ENCODE measurements around the gene SSH3.
A peak's percentile ranks its signal among the peaks of the same experiment; 100 is the strongest.

SSH3 gene

GRCh38 chr11:67276781-67277230, 26.5 kb upstream of the SSH3 start:
- TF ChIP-seq CTCF (IDR thresholded peaks at IDR 0.05): peak; percentile 66
- Histone ChIP-seq H3K4me3 (ENCODE audit: low read depth in 1 of 2, low read length in 1 of 2) (peak overlapping the region; percentile 95 to 97), H3K4me1 (ENCODE audit: control insufficient read depth in 1 of 2, insufficient read depth in 1 of 2, low read depth in 1 of 2, low read length in 1 of 2) (peaks cover 99 to 100% of the 10 kb centered on the region in 2 experiments), H3K27ac (peak overlapping the region; percentile 99), H3K36me3 (peaks cover 44% of the 10 kb centered on the region), H3K27me3 (no peaks in the 10 kb centered on the region), H3K9me3 (no peaks in the 10 kb centered on the region)

- no peaks in the 10 kb centered on the region for H3K27me3 ChIP-seq
- H3K4me1 ChIP-seq (ENCODE audit: control insufficient read depth in 1 of 2, insufficient read depth in 1 of 2, low read depth in 1 of 2, low read length in 1 of 2): peaks cover 99 to 100% of the 10 kb centered on the region in 2 experiments
- peak; percentile 54 for TF ChIP-seq CTCF (IDR thresholded peaks at IDR 0.05)
- H3K36me3 ChIP-seq: peaks cover 48% of the 10 kb centered on the region
- peak overlapping the region; percentile 99 for H3K27ac ChIP-seq
- no peaks in the 10 kb centered on the region for H3K9me3 ChIP-seq
- peak overlapping the region; percentile 95 to 97 for H3K4me3 ChIP-seq (ENCODE audit: low read depth in 1 of 2, low read length in 1 of 2)
Observed at GRCh38 chr11:67277231-67277961, 25.9 kb upstream of the SSH3 start.

GRCh38 chr11:67278135-67278938, 25.0 kb upstream of the SSH3 start:
- Histone ChIP-seq H3K27ac (peak overlapping the region; percentile 99), H3K4me1 (ENCODE audit: control insufficient read depth in 1 of 2, insufficient read depth in 1 of 2, low read depth in 1 of 2, low read length in 1 of 2) (peaks cover 99 to 100% of the 10 kb centered on the region in 2 experiments), H3K36me3 (peaks cover 54% of the 10 kb centered on the region), H3K27me3 (no peaks in the 10 kb centered on the region), H3K9me3 (no peaks in the 10 kb centered on the region), H3K4me3 (ENCODE audit: low read depth in 1 of 2, low read length in 1 of 2) (peak overlapping the region; percentile 95 to 97)
- no peak for TF ChIP-seq CTCF (IDR thresholded peaks at IDR 0.05)

- peak overlapping the region; percentile 99 for H3K27ac ChIP-seq
- H3K9me3 ChIP-seq: no peaks in the 10 kb centered on the region
- H3K4me3 ChIP-seq (ENCODE audit: low read depth in 1 of 2, low read length in 1 of 2): peak overlapping the region; percentile 95 to 97
- peaks cover 59% of the 10 kb centered on the region for H3K36me3 ChIP-seq
- H3K4me1 ChIP-seq (ENCODE audit: control insufficient read depth in 1 of 2, insufficient read depth in 1 of 2, low read depth in 1 of 2, low read length in 1 of 2): peaks cover 99 to 100% of the 10 kb centered on the region in 2 experiments
- no peaks in the 10 kb centered on the region for H3K27me3 ChIP-seq
- no peak for TF ChIP-seq CTCF (IDR thresholded peaks at IDR 0.05)
Observed at GRCh38 chr11:67278939-67279588, 24.3 kb upstream of the SSH3 start.

GRCh38 chr11:67279589-67280340, 23.6 kb upstream of the SSH3 start:
- Histone ChIP-seq H3K4me3 (ENCODE audit: low read depth in 1 of 2, low read length in 1 of 2) (peak overlapping the region; percentile 95 to 97), H3K9me3 (no peaks in the 10 kb centered on the region), H3K27ac (peak overlapping the region; percentile 99), H3K27me3 (no peaks in the 10 kb centered on the region), H3K4me1 (ENCODE audit: control insufficient read depth in 1 of 2, insufficient read depth in 1 of 2, low read depth in 1 of 2, low read length in 1 of 2) (peaks cover 99 to 100% of the 10 kb centered on the region in 2 experiments), H3K36me3 (peaks cover 65% of the 10 kb centered on the region)
- TF ChIP-seq CTCF (IDR thresholded peaks at IDR 0.05): no peak

Measured in neutrophil (primary cell).